SHP77 treated with DMSO at 0.1 percent for 48 hours (cell line): ENCODE measurements around the gene DGAT2.

Experiments used
- DNase-seq: peaks from one replicate; lab custom pipeline; 2025; lab: John Stamatoyannopoulos, UW

Gene DGAT2

DNA sequence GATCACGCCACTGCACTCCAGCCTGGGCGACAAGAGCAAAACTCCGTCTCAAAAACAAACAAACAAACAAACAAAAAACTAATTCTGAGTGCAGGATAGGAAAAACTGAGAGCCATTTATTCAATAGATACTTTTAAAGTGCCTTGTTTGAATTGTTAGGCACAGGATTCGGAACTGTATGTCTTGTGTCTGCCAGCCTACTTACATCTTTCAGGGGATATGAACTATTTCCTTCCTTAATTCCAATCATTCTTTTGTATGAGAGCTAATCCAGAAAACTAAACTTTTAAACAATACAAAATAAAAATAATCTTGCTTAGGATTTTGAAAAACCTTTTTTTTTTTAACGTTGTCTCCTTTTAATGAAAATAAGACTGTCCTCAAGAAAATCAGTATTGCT, 59.0 kb downstream of the DGAT2 start:
- DNase-seq: no peak

DNA sequence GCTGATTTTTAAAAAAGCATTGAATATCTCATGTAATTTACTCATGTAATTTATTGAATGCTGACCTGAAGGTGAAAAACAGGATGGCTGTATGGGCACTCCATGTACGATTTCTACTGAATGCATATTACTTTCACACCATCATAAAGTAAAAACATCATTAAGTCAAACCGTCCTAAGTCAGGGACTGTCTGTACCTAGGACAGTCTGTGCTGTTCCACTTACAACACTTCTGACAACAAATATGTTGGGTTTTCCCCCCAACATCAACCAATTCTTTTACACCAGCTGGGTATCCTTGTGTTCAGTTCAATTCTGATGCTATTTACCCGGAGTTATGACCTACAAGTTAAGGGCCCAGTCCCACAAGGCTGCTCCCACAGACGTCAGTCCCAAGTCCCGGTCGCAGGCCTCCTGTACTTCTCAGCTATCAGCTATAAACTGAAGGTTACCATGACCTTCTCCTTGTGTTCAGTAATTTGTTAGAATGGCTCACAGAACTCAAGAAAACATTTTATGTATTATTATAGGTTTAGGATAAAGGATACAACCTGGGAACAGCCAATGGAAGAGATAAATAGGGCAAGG, 63.4 kb downstream of the DGAT2 start:
- DNase-seq: no peak

DNA sequence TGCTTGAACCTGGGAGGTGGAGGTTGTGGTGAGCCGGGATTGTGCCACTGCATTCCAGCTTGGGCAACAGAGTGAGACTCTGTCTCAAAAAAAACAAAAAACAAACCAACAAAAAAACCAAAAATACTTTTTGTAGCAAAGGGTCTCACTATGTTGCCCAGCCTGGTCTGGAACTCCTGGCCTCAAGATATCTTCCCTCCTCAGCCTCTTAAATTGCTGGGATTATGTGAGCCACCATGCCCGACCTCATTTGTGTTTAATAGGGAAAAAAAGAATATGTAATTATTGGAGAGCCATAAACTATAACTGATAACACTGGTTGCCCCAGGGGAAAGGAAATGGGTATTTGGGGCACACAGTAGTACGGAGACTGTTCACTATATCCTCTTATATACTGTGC, 66.2 kb downstream of the DGAT2 start:
- no peak for DNase-seq

DNA sequence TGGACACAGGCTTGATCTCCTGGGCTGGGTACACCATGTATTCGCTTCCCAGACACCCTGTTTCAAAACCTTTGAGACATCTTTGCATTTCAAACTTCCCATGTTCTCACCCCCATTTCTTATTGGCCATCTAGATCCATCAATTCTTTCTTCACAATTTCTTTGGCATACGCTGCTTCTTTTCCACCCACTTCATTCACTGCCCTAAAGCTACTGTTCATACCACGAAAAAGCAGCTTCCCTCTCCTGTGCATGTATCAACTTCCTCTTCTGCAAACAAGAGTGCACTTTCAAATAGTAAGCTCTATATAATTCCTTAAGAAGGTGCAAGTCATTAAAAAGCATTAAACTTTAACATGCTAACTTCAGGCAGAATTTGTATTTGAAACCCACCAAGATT, 67.8 kb downstream of the DGAT2 start:
- no peak for DNase-seq

DNA sequence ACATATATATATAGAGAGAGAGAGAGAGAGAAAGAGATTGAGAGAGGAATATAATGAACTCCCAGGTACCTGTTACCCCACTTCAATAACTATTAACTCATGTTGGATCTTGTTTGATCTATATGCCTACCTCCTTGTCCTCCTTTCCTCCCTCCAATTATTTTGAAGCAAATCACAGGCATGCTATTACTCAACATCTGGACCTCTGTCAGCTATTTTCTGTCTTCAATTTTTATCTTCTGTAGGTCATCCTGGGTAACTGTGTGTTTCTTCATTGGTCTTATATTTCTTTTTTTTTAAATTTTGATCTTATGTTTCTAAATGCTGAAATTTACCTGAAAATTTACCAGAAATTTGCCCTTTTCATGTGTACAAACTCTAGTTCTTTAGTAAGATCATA, 71.3 kb downstream of the DGAT2 start:
- no peak for DNase-seq

DNA sequence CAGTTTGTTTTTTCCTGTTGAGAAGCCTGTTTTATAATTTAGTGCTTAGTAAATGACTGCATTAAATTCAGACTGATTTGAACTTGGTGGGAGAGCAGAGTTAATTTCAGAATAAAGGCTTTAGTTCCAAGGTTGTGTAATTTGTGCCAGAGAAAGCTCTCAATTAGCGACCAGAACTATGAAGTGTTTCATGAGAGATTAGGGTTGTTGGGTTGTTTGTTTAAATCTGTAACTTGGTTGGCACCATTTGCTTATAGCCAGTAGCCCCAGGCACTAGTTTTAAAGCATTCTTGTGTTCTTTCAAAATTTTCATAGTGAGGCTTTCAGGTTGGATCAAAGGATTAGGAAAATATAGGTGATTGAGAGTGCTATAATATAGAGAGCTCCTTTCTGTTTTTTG, 71.9 kb downstream of the DGAT2 start:
- no peak for DNase-seq

DNA sequence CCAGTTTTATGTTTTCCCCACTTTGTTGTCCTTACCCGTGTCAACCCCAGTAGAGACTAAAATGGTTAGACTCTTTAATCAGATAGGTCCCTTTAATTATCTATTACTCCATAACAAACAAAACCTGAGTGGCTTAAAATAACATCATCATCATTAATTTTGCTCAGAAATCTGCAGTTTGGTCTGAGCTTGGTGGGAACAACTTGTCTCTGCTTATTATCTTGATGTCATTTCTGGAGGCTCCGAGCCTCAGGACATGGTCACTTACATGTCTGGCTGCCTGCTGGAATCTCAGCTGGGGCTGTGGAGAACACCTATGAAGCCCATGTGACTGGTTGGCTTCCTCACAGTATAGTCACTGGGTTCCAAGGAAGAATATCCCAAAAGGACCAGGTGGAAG, 73.2 kb downstream of the DGAT2 start:
- DNase-seq: no peak

DNA sequence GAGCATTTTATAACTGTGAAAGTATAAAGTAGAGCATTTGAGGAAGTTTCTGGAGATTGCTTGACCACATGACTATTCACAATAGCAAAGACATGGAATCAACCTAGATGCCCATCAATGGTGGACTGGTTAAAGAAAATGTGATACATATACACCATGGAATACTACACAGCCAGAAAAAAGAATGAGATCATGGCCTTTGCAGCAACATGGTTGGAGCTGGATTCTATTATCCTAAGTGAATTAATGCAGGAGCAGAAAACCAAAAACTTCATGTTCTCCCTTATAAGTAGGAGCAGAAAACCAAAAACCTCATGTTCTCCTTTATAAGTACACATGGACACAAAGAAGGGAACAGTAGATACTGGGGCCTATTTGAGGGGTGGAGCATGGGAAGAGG, 76.7 kb downstream of the DGAT2 start:
- no peak for DNase-seq

DNA sequence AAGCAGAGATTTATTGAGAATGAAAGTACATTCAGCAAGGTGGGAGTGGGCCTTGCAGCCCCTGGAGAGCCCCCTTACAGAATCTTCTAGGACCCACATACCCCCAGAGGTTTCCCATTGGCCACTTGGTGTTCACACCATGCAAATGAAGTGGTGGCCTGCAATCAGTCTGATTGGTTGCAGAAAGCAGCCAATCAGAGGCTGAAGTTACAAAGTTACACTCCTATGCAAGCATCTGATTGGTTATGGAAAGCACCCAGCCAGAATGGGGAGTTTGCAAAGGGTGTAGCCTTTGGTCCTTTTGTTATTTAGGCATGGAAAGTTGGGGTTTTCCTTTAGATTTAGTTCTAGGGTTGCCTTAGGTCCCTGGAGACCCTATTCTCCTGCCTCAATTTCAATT, 81.3 kb downstream of the DGAT2 start:
- DNase-seq: no peak

DNA sequence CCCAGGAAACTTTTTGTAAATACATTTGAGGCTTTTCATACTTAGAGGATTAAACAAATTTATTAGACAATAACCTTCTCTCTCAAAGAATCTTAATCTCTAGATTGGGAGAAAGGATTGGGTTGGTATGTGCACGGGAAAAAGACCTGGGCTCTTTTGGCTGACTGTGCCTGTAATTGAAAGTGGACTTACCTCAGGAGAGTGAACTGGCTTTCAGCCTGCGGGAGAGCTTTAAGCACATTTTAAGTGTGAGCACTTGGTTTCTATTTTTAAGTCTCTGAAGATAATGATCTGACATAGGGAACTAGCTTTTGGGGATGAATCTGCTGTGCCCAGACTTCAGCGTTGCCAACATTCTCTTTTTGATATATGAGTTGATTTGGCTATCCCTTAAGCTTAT, 82.2 kb downstream of the DGAT2 start:
- no peak for DNase-seq
